Nucleus accumbens (tissue), 56 donors: ENCODE measurements around the gene TREH.
"Not testable (repeated sequence)": the region's sequence is repeated elsewhere in the genome, so short reads cannot be mapped to it uniquely, and the experiment has no call there.

Source experiments
- DNase-seq, 56 donors: peaks; one replicate each; lab custom pipeline; 2025; lab: John Stamatoyannopoulos, UW

The TREH gene

DNA sequence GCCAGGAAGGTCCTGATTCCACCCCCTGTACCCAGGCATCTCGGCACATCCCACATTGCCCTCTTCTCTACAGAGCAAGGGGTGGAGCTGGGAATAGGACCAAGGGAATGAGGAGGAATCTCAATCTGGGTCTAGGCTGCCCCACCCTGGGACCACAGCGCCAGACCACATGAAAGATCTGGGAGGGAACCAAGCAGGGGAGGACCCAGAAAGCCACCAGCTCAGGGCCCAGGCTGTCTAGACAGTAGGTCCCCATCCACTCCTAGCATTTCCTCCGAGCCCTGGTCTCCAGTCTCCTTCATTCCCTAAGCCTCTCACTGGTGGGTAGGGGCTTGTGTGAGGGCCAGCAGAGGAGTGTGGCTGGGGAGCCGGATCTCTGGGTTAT is 60.5 kb downstream of the TREH start:
- DNase-seq: peak in 1 of 56 donors; percentile 51

DNA sequence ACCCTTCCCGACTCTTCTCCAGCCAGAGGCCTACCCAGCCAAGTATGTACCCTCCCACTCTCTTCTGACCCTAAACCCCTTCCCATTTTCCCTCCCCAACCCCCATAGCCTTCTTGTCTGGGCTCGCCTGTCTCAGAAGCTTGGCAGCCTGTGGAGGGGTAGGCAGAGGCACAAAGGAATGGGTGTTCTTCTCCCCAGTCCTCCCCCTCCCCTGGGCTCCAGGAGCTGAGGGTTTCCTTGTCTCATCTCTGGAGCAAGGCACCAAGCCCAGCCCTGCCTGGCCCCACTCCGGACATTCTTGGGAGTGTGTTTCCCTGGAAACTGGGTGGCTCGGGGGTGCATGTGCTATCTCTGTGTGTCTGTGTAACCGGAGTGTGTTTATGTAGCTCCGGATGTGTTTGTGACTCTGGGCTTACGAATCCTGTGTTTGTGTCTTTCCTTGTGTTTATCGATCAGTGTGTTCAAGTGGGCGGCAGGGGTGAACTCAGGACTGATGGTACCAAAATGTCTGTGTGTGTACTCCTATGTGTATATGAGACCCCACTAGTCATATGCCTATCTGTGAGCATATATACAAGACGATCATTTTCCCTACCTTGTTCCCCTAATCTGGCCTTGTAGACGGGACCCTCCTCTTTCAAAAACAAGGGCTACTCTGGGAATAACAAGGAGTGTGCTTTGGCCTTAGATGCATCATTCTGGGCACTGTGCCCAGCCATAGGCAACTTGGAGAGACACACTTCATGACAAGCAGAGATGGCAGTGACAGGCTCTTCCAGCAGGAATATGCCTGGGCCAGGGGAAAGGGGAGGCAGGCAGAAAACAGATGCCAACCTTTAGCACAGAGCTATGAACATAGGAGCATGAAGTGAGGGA is 61.1 kb downstream of the TREH start:
- peak in 52 of 56 donors; percentile 35 to 90 (median 76) for DNase-seq

DNA sequence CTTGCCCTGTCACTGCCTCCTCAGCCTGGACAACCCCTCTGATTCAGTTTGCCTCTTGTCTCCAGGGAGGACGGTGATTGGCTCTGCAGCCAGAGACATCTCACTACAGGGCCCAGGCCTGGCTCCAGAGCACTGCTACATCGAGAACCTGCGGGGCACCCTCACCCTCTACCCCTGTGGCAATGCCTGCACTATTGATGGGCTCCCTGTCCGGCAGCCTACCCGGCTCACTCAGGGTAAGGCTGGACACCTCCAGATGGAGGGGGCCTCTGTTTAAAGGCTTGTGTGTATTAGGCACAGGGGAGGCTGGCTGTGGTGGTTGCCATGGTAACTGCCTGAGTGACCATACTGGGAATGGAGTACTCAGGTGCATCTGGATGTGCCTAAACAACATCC is 63.5 kb downstream of the TREH start:
- DNase-seq: no peak

DNA sequence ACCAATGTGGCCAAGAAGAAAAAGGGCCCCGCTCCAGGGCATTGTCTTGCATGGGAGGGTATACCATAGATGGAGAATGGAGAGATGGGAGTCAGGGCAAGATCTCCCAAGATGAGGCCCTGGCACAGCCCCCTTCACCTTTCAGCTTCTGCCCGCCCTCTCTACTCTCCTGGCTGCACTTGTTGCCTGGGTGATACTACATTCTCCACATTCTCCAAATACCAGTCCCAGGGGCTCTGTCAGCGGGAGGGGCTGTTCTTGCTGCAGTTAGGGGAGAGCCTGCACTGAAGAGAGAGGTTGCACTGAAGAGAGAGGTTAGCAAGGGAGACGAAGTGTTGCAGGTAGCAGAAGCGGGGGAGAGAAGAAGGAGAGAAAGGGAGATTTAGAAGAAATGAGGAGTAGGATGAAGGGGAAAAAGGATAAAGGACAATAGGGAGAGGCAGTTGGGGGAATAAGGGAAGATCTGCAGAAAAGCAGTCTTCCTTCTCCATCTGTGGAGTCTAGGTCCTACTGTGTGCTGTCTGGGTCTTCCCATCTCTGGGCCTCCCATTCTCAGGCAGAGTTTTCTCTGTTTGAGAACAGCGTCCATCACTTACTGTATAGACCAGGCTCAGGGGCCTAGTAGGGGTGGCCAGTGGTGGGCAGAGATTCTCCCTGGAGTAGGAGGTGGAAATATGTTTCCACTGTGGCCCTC is 64.0 kb downstream of the TREH start:
- no peak for DNase-seq

DNA sequence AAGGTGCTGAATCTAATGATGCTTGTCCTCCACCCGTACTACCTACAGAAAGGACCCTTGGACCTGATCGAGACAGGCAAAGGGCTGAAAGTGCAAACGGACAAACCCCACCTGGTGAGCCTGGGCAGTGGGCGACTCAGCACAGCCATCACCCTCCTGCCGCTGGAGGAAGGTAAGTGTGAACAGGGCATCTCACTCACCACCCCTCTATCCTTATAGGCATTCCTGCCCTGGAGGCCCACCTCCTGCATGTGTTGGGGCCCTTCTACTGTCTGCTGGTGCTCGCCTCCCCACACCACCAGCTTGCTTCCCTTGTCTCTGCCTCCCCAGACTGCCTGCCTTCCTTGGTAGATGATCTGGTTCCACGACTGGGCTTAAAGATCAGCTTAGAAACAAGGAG is 64.9 kb downstream of the TREH start:
- DNase-seq: no peak

DNA sequence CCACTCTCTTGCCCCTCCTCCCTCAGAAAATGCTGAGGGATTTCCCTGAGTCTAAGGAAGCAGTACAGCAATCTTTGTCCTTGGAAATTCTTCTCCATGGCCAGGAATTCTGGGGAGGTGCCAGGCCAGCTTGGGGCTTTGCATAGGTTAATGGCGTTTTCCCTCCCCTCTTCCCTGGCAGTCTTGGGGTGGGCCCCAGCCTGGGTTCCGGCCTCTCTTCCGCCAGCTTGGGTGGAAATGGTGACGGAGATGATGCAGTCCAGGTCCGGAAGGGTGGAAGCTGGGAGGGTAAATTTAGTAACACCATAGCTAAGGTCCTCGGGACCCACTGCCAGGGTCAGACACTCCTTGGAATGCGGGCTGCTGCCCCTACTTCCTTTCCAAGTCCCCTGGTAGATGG is 67.1 kb downstream of the TREH start:
- DNase-seq: no peak

DNA sequence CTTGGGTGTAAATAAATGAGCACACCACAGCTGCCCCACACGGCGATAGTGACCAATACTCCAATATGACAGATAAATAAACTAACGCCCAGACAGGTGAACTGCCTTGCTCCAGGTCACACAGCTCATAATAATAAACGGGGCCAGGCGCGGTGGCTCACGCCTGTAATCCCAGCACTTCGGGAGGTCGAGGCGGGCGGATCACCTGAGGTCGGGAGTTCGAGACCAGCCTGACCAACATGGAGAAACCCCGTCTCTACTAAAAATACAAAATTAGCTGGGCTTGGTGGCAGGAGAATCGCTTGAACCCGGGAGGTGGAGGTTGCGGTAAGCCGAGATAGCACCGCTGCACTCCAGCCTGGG is 68.0 kb downstream of the TREH start:
- DNase-seq: not testable (repeated sequence)

DNA sequence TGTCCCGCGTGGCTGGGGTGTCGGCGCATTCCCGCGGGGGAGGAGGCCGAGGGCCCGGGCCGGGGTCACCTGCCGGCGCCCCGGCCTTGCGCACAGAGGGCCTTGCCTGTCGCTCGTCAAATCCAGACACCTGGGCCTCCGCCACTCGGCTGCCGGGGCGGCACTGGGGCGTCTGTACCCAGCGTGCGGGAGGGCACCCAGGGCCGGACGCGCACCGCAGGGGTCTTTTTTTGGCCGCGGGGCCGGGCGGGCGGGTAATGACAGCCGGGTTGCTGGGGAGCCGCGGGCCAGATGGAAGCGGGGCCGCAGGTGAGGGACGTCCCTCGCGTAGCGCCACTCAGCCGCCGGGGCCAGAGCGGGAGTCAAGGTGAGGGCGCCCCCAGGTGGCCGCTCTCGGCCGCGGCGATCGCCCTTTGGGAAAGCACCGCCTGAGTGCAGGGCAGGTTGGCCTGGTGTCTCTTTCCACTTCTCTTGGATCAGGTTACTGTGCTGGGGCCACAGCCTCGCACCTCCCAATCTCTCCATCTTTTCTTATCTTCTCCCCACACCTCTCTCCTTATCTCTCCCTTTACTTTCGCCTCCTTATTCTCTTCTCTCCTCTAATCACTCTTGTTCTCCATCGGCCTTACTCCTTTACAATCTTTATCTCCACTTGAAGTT is 68.5 kb downstream of the TREH start:
- peak in 42 of 56 donors; percentile 26 to 87 (median 50) for DNase-seq

DNA sequence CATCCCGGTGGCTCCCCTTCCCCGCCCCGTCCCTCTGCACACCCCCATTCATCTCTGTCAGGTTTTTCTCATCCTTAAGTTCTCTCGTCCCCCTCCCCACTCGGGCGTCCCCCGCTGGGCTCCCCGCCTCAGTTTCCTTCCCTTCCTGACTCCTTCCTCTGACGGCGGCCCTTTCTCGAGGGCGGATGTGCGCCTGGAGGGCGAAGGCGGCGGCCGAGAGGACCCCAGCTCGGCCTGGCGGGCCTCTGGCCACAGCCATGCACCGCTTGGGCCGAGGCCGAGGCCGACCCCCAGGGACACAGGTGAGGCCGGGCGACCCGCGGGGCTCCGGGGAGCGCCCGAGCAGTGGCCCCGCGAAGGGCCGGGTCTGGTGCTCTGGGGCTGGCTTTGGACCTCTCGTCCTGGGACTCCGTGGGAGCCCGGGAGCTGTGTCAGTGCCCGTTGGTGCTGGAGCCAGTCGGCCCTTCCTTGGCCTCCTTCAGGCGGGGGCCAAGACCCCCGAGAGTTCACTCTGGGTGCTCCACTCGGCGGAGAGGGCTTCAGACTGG is 69.2 kb downstream of the TREH start:
- no peak for DNase-seq

DNA sequence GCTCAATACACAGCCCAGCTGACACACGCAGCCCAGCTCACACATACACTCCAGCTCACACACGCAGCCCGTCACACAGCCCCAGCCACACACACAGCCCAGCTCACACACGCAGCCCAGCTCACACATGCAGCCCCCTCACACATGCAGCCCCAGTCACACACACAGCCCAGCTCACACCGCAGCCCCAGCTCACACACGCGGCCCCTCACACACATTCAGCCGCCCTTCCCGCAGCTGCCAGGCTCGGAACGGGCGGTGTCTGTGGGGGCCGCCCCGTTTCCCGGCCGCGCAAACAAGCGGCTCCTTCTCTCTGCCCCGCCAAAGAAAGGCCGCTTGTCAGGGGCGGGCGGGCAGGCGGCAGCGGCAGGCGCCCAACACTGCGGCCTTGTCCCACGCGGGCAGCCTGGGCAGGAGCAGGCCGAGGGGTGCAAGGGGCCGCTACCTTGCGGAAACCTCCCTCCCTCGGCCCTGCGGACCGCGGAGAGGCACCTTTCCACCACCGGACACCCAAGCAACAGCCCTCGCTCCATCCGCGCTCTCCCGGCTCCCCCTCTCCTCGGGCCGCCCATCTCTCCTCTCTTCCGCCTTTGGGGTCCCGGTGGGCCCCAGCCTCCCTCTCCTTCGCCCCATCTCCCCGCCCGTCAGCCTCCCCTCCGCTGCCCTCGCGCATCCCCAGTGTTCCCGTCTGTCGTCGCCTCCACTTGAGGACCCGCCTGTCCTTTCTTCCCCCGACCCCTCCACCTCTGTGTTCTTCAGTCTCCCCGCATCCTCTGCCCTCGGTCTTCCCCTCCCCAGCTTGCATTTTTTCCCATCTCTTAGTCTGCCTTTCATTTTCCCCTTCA is 69.8 kb downstream of the TREH start:
- peak in 48 of 56 donors; percentile 39 to 90 (median 71) for DNase-seq

DNA sequence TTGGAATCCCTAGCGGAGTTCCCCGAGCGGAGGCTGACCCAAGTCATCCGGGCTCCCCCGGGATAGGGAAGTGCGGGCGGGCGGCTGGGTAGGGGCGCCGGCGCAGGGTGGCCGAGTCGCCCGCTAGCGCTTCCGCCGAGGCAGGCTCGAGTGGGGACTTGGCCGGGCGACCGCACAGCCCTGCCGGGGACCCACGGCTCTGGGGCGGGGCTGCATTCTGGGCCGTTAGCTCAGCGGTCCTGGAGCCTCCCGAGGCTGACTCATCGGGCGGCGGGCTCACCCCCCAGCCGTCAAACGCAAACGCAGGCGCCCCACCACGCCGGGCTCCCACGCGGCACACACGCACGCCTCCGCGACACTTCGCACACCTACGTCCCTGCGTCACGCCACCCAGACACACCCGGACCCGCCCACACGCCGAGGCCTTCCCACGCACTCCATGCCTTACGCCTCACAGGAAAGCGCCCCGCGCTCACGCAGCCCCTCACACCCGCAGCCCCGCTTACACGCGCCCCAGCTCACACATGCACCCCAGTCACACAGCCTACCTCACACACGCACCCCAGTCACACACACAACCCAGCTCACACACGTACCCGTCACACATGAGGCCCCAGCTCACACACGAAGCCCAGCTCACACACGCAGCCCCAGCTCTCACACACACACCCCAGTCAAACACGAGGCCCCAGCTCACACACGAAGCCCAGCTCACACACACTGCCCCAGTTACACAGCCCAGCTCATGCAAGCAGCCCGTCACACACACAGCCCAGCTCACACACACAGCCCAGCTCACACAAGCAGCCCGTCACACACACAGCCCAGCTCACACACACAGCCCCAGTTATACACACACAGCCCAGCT is 70.9 kb downstream of the TREH start:
- DNase-seq: peak in 41 of 56 donors; percentile 38 to 90 (median 60)

DNA sequence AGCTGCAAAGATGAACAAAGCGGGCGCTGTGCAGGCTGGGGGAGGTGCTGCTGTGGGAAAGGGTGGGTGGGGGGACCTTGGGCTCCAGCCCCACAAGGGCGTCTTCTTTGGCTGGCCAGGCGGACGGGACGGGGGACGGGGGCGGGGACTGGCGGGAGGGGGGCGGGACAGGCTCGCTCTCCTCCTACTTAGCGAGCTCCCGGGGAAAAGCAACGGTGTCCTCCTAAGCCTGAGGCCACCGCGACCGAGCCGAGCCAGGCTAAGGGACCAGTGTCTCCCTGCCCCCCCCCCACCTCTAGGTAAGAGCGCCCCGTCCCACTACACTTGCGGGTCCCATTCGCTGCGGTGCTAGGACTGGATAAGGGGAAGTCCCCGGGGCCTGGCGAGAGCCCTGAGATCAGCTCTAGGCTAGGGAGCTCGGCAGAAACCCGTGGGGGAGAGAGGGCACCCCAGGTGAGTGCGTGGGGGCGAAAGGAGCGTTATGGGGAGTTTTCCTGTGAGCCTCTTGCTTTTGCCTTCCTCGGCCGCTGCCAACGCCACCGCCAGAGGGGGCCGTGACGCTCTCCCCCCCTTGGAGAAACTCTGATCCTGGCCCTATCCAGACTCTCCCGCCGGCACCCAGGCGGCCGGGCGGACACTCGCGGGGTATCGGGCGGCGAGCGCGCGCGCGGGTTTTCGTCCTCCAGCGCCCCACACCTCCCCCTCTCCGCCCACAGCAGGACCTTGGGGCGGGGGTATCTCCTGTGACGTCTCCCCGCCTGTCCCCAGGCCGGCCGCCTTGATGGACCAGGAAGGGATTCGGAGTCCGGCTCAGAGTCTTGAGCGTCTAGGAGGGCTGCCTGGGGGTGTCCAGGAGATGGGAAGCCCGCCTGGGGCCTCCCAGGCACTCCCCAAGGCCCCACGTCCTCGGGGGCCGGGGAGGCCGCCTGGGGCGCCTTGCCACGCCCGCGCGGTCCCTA is 71.8 kb downstream of the TREH start, which contains the start of gene PHLDB1:
Gene PHLDB1, plus strand, starts transcription at position 215 of the 959 bp plus-strand sequence. CDS start 6,222 bp downstream, outside the sequence.
- DNase-seq: peak in 50 of 56 donors; percentile 44 to 93 (median 84)
